B cell (primary cell): ENCODE results near the gene OPHN1.
"Not testable (repeated sequence)": the region's sequence is repeated elsewhere in the genome, so short reads cannot be mapped to it uniquely, and the experiment has no call there.

Experiments used
- EZH2 ChIP-seq: IDR thresholded peaks from 2 replicates; pipeline ENCODE4 v1.6.1; 2012; ENCODE audit warnings: borderline replicate concordance, low read depth, mild to moderate bottlenecking, moderate library complexity, low read length; ENCODE audit not compliant: insufficient read depth, poor library complexity, severe bottlenecking
- TF ChIP-seq, protein P1 (sequence below): fragments of 200-600 bp; IDR thresholded peaks from one replicate; pipeline ENCODE4 v1.8.0; 2022; ENCODE audit warnings: antibody characterized with exemption, mild to moderate bottlenecking

DNA sequence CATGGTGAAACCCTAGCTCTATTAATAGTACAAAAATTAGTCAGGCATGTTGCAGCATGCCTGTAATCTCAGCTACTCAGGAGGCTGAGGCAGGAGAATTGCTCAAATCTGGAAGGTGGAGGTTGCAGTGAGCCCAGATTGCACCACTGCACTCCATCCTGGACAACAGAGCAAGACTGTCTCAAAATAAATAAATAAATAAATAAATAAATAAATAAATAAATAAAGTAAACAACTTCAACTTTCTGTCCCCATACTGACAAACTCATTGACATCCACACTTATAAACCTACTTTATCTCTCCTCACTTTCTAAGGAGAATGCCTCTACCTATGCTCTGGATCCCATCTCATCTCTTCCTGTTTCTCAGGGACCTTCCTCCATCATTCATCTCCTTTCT is 354.5 kb downstream of the OPHN1 start:
- TF ChIP-seq, protein P1, sequence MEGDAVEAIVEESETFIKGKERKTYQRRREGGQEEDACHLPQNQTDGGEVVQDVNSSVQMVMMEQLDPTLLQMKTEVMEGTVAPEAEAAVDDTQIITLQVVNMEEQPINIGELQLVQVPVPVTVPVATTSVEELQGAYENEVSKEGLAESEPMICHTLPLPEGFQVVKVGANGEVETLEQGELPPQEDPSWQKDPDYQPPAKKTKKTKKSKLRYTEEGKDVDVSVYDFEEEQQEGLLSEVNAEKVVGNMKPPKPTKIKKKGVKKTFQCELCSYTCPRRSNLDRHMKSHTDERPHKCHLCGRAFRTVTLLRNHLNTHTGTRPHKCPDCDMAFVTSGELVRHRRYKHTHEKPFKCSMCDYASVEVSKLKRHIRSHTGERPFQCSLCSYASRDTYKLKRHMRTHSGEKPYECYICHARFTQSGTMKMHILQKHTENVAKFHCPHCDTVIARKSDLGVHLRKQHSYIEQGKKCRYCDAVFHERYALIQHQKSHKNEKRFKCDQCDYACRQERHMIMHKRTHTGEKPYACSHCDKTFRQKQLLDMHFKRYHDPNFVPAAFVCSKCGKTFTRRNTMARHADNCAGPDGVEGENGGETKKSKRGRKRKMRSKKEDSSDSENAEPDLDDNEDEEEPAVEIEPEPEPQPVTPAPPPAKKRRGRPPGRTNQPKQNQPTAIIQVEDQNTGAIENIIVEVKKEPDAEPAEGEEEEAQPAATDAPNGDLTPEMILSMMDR: not testable (repeated sequence)
- TF ChIP-seq EZH2: not testable (repeated sequence)
